Measurements from ENCODE around the gene PEAR1. TPM values are rescaled to one million over a fixed set of nuclear protein-coding genes. Genes with fewer than 3 reads are reported as not detected.

The PEAR1 gene
- total RNA-seq, 2 experiments from 2014 or later: not detected

DNA sequence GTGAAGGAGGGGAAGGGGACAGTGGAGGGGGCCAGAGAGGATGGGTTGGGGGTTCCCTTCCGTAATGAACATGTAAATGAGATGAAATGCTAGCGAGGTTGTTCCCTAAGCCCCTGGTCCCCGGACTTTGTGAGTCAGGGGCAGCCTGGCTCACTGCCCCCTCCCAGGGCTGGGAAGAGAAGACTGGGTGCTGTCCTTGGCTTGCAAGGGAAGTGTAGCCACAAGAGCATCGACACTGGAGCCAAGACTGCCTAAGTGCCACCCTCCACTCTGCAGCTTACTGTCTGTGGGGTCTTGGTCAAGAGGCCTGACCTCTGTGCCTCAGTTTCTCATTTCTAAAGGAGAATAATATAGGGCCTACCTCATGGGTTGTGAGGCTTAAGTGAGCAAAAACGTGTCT, 483 bp downstream of the PEAR1 start:
- no peak for DNase-seq
- intact Hi-C loops (cut with DNase I, micrococcal nuclease): loop anchor here in 1 of 2 experiments (5.0 kb wide), 1 partner anchor 68 kb away; no protein-coding TSS in a partner anchor
- no peak for ATAC-seq
- ChIA-PET POLR2A (no interaction called here), CTCF (no interaction called here)
- Mint-ChIP-seq H3K27me3 (peaks cover 43% of the 10 kb centered on the region), H3K4me1 (peaks cover 14% of the 10 kb centered on the region), H3K9me3 (ENCODE audit: low read depth) (no peaks in the 10 kb centered on the region), H3K27ac (no peak overlapping the region), H3K4me3 (no peak overlapping the region), H3K36me3 (ENCODE audit: low read depth) (no peaks in the 10 kb centered on the region)

DNA sequence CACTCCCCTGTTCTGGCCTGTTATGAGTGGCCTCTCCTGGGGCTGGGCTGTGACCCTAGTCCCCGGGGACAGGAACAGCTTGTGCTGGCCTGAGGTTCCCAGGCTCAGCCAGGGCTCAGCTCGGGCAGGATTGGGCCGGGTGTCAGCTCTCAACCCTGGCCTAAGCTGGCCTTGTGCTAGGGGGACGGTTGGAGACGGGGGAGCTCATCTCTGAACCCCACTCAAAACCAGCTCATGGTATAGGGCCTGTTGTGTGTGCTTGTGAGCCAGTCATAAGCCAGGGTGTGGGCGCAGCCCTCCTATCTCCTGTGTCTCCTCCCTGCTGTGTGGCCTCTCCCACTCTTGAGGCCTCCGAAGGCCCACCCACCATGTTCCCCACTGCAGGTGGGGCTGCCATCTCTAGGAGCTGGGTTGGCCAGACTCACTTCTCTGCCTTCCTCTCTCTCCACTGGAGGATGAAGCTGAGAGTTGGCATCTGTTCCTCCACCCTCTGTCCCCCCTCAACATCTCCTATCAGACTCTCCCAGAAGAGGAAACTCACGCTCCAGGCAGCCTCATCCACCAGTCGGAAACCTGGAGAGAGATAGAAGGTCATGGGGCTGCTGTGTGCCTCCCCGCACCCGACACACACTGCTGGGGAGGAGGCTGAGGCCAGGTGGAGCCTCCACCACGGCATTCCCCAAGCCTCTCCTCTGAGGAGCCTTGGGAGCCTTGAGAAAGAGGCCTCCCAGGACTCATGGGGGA, 1.4 kb downstream of the PEAR1 start:
- no peak for ATAC-seq
- peaks cover 43% of the 10 kb centered on the region for H3K27me3 Mint-ChIP-seq
- no peak overlapping the region for H3K27ac Mint-ChIP-seq
- CTCF ChIA-PET: interaction anchor here (1.1 kb wide), 1 partner anchor 57 kb away, joined by 7 read pairs; no protein-coding TSS in a partner anchor
- H3K4me3 Mint-ChIP-seq: no peak overlapping the region
- H3K9me3 Mint-ChIP-seq (ENCODE audit: low read depth): no peaks in the 10 kb centered on the region
- POLR2A ChIA-PET: no interaction called here
- peaks cover 14% of the 10 kb centered on the region for H3K4me1 Mint-ChIP-seq
- intact Hi-C loops (cut with DNase I, micrococcal nuclease): loop anchor here in 1 of 2 experiments (5.0 kb wide), 1 partner anchor 67 kb away; no protein-coding TSS in a partner anchor
- H3K36me3 Mint-ChIP-seq (ENCODE audit: low read depth): no peaks in the 10 kb centered on the region
- no peak for DNase-seq

DNA sequence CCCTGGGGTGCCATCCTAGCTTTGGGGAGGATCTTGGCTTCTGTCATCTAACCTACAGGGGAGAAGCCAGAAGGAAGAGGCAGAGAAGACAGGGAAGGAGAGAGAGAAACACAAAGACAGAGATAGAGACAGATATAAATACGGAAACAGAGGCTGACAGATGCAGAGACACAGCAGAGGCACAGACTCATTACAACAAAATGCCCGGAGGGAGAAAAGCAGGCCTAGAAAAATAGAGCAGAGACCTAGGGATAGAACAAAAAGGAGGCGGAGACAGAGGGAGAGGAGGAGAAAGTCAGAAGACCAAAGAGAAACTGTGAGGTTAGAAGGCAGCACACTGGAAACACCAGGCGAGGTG, 1.9 kb downstream of the PEAR1 start:
- CTCF ChIA-PET: interaction anchor here (1.1 kb wide), 1 partner anchor 57 kb away, joined by 7 read pairs; no protein-coding TSS in a partner anchor

DNA sequence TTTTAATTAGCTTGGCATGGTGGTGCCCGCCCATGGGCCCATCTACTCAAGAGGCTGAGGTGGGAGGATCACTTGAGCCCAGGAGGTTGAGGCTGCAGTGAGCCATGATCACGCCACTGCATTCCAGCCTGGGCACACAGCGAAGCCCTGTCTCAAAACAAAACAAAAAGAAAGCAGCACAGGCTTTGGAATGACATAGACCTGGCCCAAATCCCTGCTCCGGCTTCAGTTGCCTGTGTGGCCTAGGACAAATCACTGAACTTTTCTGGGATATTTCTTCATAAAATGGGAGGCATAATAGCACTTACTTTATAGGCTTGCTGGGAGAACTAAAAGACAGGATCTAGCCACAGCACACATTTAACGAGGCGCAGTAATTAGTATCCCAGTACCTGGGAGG, 2.4 kb downstream of the PEAR1 start:
- intact Hi-C loops (cut with DNase I, micrococcal nuclease): no loop called here
- H3K9me3 Mint-ChIP-seq (ENCODE audit: low read depth): no peaks in the 10 kb centered on the region
- H3K36me3 Mint-ChIP-seq (ENCODE audit: low read depth): no peaks in the 10 kb centered on the region
- DNase-seq (no peak), ATAC-seq (no peak)
- CTCF ChIA-PET: no interaction called here
- no peak overlapping the region for H3K27ac Mint-ChIP-seq
- H3K4me3 Mint-ChIP-seq: no peak overlapping the region
- POLR2A ChIA-PET: no interaction called here
- peaks cover 35% of the 10 kb centered on the region for H3K27me3 Mint-ChIP-seq
- peaks cover 12% of the 10 kb centered on the region for H3K4me1 Mint-ChIP-seq

More for the DNA sequence above, 1.9 kb downstream of the PEAR1 start:
- Mint-ChIP-seq H3K27ac (no peak overlapping the region), H3K4me3 (no peak overlapping the region), H3K36me3 (ENCODE audit: low read depth) (no peaks in the 10 kb centered on the region), H3K4me1 (peaks cover 12% of the 10 kb centered on the region), H3K9me3 (ENCODE audit: low read depth) (no peaks in the 10 kb centered on the region), H3K27me3 (peaks cover 39% of the 10 kb centered on the region)
- no peak for DNase-seq
- intact Hi-C loops (cut with DNase I, micrococcal nuclease): no loop called here
- ATAC-seq: no peak
- POLR2A ChIA-PET: no interaction called here

DNA sequence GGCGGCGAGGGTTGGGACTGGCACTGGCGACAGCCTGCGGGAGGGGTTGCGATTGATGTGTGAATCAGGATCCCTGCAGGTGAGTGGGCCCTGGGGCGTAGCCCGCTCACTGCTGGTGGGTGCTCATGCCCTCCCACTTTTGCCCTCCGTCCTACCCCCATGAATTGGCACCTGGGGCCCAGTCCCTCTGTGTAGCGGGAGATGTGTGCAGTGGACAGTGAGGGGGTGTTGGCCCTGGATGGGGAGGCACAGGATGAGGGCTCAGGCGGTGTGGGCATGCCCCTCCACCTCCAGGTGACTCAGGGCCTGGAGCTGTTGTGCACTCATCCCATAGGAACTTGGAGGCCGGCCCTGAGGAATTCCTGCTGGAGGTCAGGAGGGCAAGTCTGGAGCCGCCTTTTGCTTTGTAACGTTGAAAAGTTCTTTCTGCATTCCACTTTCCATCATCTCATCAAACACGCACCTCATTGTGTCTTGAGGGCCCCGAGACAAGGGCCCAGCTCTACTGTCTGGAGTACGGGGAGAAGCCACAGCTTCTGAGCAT, 3.0 kb downstream of the PEAR1 start:
- no peak overlapping the region for H3K27ac Mint-ChIP-seq
- peaks cover 28% of the 10 kb centered on the region for H3K27me3 Mint-ChIP-seq
- no peak overlapping the region for H3K4me3 Mint-ChIP-seq
- H3K4me1 Mint-ChIP-seq: peaks cover 12% of the 10 kb centered on the region
- ChIA-PET POLR2A (no interaction called here), CTCF (interaction anchor here (0.6 to 0.7 kb wide), 3 partner anchors 18 to 37 kb away, joined by 3 to 4 read pairs (median 4); no protein-coding TSS in a partner anchor)
- DNase-seq (no peak), ATAC-seq (no peak)
- no peaks in the 10 kb centered on the region for H3K36me3 Mint-ChIP-seq (ENCODE audit: low read depth)
- H3K9me3 Mint-ChIP-seq (ENCODE audit: low read depth): no peaks in the 10 kb centered on the region
- intact Hi-C loops (cut with DNase I, micrococcal nuclease): no loop called here

DNA sequence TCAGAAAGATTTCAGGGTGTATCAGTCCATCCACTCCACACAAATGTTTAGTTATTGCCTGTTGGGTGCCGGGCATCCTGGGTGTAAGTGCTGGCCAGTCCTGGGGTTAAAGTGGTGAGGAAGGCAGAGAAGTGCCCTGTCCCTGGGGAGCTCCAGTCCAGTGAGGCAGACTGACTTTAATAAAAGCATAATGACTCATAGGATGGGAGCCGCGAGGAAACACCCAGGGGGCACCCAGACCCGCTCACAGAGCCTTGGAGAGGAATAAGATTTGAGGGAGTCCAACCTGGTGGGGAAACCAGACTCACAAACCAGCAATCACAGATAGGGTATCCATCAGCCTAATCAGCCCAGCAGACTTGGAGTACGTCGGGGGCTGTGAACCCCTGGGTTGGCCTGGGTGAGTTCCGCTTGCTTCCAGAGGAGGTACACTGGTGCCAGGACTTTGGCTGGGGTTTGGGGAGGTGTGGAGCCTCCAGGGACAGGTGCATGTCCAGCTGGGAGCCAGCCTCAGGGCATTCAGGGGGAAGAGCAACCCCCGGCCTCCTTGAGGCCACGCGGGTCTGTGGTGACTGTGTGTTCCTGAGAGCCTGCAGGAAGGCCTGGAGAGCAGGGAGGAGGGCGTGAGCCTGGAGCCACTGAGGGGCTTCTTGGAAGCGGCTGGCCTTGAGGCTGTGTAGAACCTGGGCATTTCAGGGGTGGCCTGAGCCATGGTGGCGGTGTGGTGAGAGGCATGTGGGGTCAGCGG, 3.7 kb downstream of the PEAR1 start:
- ChIA-PET CTCF (interaction anchor here (0.6 to 0.7 kb wide), 4 partner anchors 17 to 452 kb away, joined by 3 to 4 read pairs (median 4); no protein-coding TSS in a partner anchor), POLR2A (no interaction called here)
- Mint-ChIP-seq H3K4me3 (no peak overlapping the region), H3K27me3 (peaks cover 25% of the 10 kb centered on the region), H3K9me3 (ENCODE audit: low read depth) (no peaks in the 10 kb centered on the region), H3K27ac (no peak overlapping the region), H3K36me3 (ENCODE audit: low read depth) (no peaks in the 10 kb centered on the region), H3K4me1 (peaks cover 6% of the 10 kb centered on the region)
- DNase-seq (no peak), ATAC-seq (no peak)
- intact Hi-C loops (cut with DNase I, micrococcal nuclease): no loop called here

DNA sequence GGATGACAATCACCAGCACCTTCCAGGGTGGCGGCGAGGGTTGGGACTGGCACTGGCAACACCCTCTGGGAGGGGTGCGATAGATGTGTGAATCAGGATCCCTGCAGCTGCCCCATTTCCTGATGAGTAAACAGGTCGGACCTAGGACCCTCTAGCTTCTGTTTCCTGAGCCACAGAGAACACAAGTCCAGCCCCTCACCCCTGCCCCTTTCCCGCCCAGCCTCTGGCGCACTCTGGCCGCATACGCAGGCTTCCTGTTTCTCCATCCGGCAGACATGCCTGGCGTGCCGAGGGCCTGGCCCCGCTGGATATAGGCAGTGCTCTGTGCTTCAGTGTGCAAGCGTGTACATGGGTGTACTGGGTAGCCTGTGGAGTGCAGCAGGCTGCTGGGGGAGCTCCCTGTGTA, 4.6 kb downstream of the PEAR1 start:
- Mint-ChIP-seq H3K9me3 (ENCODE audit: low read depth) (no peaks in the 10 kb centered on the region), H3K27ac (no peak overlapping the region), H3K36me3 (ENCODE audit: low read depth) (no peaks in the 10 kb centered on the region), H3K4me3 (no peak overlapping the region), H3K27me3 (peaks cover 22% of the 10 kb centered on the region), H3K4me1 (peaks cover 2% of the 10 kb centered on the region)
- ChIA-PET POLR2A (no interaction called here), CTCF (interaction anchor here (0.6 to 1.6 kb wide), 5 partner anchors 13 to 208 kb away, joined by 3 to 5 read pairs (median 3); no protein-coding TSS in a partner anchor)
- intact Hi-C loops (cut with DNase I, micrococcal nuclease): no loop called here
- DNase-seq (no peak), ATAC-seq (no peak)

DNA sequence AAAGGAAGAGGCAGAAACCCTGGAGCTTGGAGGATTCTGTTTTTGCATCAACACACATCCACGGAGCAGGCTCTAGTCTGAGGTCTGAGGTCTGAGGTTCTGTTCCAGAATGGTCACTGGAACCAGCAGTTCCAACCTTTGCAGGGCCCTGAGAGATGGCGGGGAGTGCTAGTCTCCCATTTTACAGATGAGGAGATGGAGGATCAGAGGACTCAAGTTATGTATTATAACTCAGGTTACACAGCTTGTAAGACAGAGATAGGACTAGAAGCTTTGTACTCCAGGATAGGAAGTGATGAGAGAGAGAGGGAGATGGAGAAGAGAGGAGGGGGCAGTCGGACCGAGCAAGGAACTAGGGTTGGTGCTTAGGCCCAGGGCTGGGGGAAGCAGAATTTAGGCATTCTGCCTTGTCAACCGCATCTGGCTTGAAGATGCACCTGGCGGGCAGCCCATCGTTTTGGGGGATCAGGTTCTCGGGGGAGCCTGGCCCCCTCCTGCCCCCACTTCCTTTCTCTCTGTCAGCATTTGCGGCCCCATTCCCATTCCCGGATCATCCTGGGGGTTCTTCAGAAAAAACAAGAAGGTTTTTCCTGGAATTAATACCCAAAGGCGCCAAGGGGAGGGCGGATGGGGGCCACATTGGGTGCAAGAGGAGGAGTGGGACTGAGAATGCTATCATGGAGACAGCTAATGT, 5.6 kb downstream of the PEAR1 start:
- no peaks in the 10 kb centered on the region for H3K9me3 Mint-ChIP-seq (ENCODE audit: low read depth)
- ATAC-seq: no peak
- intact Hi-C loops (cut with DNase I, micrococcal nuclease): no loop called here
- ChIA-PET POLR2A (no interaction called here), CTCF (interaction anchor here (0.7 to 2.8 kb wide), 6 partner anchors 12 to 254 kb away, joined by 3 to 9 read pairs (median 4); partner anchors contain the start of gene NTRK1)
- no peak overlapping the region for H3K4me3 Mint-ChIP-seq
- no peaks in the 10 kb centered on the region for H3K4me1 Mint-ChIP-seq
- no peak overlapping the region for H3K27ac Mint-ChIP-seq
- H3K36me3 Mint-ChIP-seq (ENCODE audit: low read depth): no peaks in the 10 kb centered on the region
- no peak for DNase-seq
- H3K27me3 Mint-ChIP-seq: peaks cover 17% of the 10 kb centered on the region

DNA sequence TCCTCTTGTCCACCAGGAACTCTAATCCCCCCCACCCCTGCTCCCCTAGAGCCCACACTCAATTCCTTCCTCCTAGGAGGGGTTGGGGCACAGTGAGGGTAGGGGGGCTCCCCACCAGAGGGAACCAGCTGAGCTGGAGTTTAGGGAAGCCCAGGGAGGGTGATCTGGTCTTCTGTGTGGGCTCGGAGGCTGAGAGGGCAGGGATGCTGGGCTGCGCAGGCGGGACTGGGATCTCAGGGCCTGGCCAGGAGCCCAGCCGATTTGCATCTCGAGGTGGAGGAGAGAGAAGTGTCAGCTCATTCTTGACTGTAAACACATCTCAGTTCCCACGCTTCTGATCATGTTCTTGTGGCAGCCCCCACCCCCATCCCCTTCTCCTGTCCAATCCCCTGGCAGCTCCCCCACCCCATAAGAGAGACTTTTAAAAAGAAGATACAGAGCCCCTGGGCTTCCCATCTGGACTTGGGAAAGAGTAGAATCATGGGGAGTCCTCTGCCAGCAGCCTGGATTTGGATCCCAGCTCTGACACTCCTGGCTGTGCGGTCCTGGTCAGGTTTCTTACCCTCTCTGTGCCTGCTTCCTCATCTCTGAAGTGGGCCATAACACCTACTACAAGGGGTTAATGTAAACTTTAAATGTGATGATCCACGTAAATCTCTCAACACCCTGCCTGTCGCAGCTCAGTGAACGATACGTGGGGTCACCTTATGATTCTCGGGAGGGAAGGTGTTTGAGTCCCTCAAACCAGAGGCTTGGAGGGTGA, 6.6 kb downstream of the PEAR1 start:
- Mint-ChIP-seq H3K9me3 (ENCODE audit: low read depth) (no peaks in the 10 kb centered on the region), H3K27ac (no peak overlapping the region), H3K4me3 (no peak overlapping the region), H3K4me1 (no peaks in the 10 kb centered on the region), H3K27me3 (peaks cover 12% of the 10 kb centered on the region), H3K36me3 (ENCODE audit: low read depth) (no peaks in the 10 kb centered on the region)
- ChIA-PET POLR2A (no interaction called here), CTCF (interaction anchor here (0.8 to 2.8 kb wide), 6 partner anchors 11 to 253 kb away, joined by 3 to 9 read pairs (median 4); partner anchors contain the start of gene NTRK1)
- intact Hi-C loops (cut with DNase I, micrococcal nuclease): no loop called here
- ATAC-seq: no peak
- no peak for DNase-seq

DNA sequence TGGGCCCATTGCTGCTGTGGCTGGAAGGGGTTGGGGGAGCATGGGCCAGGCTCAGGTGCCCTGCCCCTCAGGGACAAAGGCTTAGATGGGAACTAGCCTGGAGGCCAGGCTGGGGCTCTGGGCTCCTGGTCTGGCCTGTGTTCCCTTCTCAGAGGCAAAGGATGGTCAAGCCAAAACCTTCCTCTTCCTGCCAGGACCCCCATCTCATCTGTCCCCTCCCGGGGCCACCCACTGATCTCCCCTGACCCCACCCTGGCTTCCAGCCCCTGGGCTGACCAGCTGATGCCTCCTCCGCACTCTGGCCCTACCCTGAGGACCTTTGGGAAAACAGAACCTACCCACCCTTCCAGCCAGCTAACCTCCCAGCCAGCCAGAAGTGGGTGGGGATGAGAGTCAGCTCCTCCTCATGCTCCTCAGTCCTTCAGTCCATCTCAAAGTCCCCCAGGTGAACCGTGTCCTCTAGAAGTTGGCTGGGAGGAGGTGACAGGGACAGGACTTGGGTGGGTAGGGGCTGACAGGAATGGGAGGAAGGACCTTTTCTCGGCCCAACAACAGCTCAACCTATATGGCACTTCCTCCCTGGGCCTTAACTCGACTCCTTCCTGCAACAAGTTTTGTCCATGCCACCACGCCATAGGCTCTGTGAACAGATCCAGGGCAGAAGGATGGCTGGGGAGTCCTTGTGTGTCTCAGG, 7.5 kb downstream of the PEAR1 start:
- Mint-ChIP-seq H3K36me3 (ENCODE audit: low read depth) (no peaks in the 10 kb centered on the region), H3K27me3 (peaks cover 12% of the 10 kb centered on the region), H3K4me3 (no peak overlapping the region), H3K27ac (no peak overlapping the region), H3K4me1 (no peaks in the 10 kb centered on the region), H3K9me3 (ENCODE audit: low read depth) (no peaks in the 10 kb centered on the region)
- DNase-seq (no peak), ATAC-seq (no peak)
- intact Hi-C loops (cut with DNase I, micrococcal nuclease): no loop called here
- ChIA-PET CTCF (interaction anchor here (1.2 to 2.8 kb wide), 6 partner anchors 8 to 175 kb away, joined by 3 to 9 read pairs (median 4); partner anchors contain the start of gene NTRK1), POLR2A (interaction anchor here (0.5 kb wide), 1 partner anchor 284 kb away, joined by 3 read pairs; no protein-coding TSS in a partner anchor)
